Measurements from ENCODE around the gene B4GALNT1. TPM values are rescaled to one million over a fixed set of nuclear protein-coding genes. Genes with fewer than 3 reads are reported as not detected.

B4GALNT1 gene
- total RNA-seq, 1 donor from 2014 or later = 5.9 TPM

- peak; percentile 83 for DNase-seq (ENCODE audit: extremely low spot score, unreplicated experiment)
- TF ChIP-seq CTCF (conservative IDR thresholded peaks at IDR 0.05) = no peak
- peak within 1 kb of the TSS; percentile 43 for H3K27ac Mint-ChIP-seq
- peaks cover 4% of the 10 kb centered on the region for H3K4me1 Mint-ChIP-seq (ENCODE audit: unreplicated experiment)
- H3K9me3 Mint-ChIP-seq = no peaks in the 10 kb centered on the region
- H3K27me3 Mint-ChIP-seq = peaks cover 17% of the 10 kb centered on the region
- peak within 1 kb of the TSS; percentile 88 for H3K4me3 Mint-ChIP-seq
- H3K36me3 Mint-ChIP-seq = peaks cover 7% of the 10 kb centered on the region
Observed at GRCh38 chr12:57611108-57611826, 21.7 kb downstream of the B4GALNT1 start, which contains the start of gene ARHGEF25. Gene ARHGEF25, plus strand, starts transcription at chr12:57611435. Its CDS starts 460 bp downstream, at chr12:57611895.

GRCh38 chr12:57610554-57611107, 22.4 kb downstream of the B4GALNT1 start:
- no peak for TF ChIP-seq CTCF (conservative IDR thresholded peaks at IDR 0.05)
- H3K36me3 Mint-ChIP-seq = peaks cover 4% of the 10 kb centered on the region
- no peaks in the 10 kb centered on the region for H3K9me3 Mint-ChIP-seq
- DNase-seq (ENCODE audit: extremely low spot score, unreplicated experiment) = no peak
- H3K4me3 Mint-ChIP-seq = peak overlapping the region; percentile 87
- H3K27me3 Mint-ChIP-seq = peaks cover 12% of the 10 kb centered on the region
- H3K4me1 Mint-ChIP-seq (ENCODE audit: unreplicated experiment) = peaks cover 8% of the 10 kb centered on the region
- H3K27ac Mint-ChIP-seq = peak overlapping the region; percentile 43

GRCh38 chr12:57609781-57610553, 23.0 kb downstream of the B4GALNT1 start:
- Mint-ChIP-seq H3K27me3 (peaks cover 10% of the 10 kb centered on the region), H3K4me1 (ENCODE audit: unreplicated experiment) (peaks cover 13% of the 10 kb centered on the region), H3K27ac (peak overlapping the region; percentile 61), H3K4me3 (peak overlapping the region; percentile 87), H3K36me3 (peaks cover 4% of the 10 kb centered on the region), H3K9me3 (no peaks in the 10 kb centered on the region)
- DNase-seq (ENCODE audit: extremely low spot score, unreplicated experiment) = no peak
- no peak for TF ChIP-seq CTCF (conservative IDR thresholded peaks at IDR 0.05)

- no peak for DNase-seq (ENCODE audit: extremely low spot score, unreplicated experiment)
- Mint-ChIP-seq H3K27ac (peak overlapping the region; percentile 61), H3K27me3 (peaks cover 10% of the 10 kb centered on the region), H3K4me3 (peak overlapping the region; percentile 57), H3K4me1 (ENCODE audit: unreplicated experiment) (peaks cover 14% of the 10 kb centered on the region), H3K9me3 (no peaks in the 10 kb centered on the region), H3K36me3 (peaks cover 4% of the 10 kb centered on the region)
- TF ChIP-seq CTCF (conservative IDR thresholded peaks at IDR 0.05) = no peak
Observed at GRCh38 chr12:57609101-57609780, 23.8 kb downstream of the B4GALNT1 start.

- no peak for DNase-seq (ENCODE audit: extremely low spot score, unreplicated experiment)
- peaks cover 10% of the 10 kb centered on the region for H3K27me3 Mint-ChIP-seq
- H3K9me3 Mint-ChIP-seq = no peaks in the 10 kb centered on the region
- peaks cover 4% of the 10 kb centered on the region for H3K36me3 Mint-ChIP-seq
- no peak for TF ChIP-seq CTCF (conservative IDR thresholded peaks at IDR 0.05)
- H3K4me1 Mint-ChIP-seq (ENCODE audit: unreplicated experiment) = peaks cover 25% of the 10 kb centered on the region
- no peak overlapping the region for H3K27ac Mint-ChIP-seq
- peak overlapping the region; percentile 17 for H3K4me3 Mint-ChIP-seq
Observed at GRCh38 chr12:57607958-57608663, 24.9 kb downstream of the B4GALNT1 start.
